GM18526 (cell line): Measurements from ENCODE around the gene NSUN7.

Experiments
- POLR2A ChIP-seq: IDR thresholded peaks from 3 replicates; pipeline ENCODE4 v1.6.1; 2011; ENCODE audit not compliant: insufficient read length; ENCODE audit errors: extremely low read depth

NSUN7 gene

GRCh38 chr4:40828661-40829060, 78.9 kb downstream of the NSUN7 start:
- no peak for TF ChIP-seq POLR2A

- TF ChIP-seq POLR2A = no peak
Observed at GRCh38 chr4:40829586-40829985, 79.8 kb downstream of the NSUN7 start.

DNA sequence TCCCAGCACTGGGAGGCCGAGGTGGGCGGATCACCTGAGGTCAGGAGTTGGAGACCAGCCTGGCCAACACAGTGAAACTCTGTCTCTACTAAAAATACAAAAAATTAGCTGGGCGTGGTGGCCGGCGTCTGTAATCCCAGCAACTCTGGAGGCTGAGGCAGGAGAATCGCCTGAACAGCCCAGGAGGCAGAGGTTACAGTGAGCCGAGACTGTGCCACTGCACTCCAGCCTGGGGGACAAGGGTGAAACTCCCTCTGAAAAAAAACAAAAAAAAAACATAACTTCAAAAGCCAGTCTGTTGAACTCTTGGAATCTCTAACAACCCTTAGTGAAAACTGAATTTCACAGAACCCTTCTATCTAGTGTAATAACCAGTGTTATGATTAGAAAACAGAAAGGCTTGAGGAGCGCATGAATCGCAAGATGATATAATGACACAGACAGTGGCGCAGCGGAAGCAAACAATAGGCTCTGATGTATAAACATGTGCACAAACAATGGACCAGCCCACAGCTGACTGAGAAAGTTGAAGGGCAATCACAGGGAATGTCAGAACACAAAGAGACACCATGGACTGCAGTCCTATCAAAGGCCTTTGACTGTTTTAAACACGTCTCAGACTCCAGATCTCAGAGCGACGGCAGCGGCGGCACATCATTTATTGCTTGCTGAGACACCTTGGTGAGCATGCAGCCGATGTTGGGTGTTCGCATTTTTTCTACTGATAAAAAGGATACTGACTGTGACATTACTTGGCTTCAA, 81.6 kb downstream of the NSUN7 start:
- TF ChIP-seq POLR2A = no peak

GRCh38 chr4:40832175-40832574, 82.4 kb downstream of the NSUN7 start:
- TF ChIP-seq POLR2A = no peak

DNA sequence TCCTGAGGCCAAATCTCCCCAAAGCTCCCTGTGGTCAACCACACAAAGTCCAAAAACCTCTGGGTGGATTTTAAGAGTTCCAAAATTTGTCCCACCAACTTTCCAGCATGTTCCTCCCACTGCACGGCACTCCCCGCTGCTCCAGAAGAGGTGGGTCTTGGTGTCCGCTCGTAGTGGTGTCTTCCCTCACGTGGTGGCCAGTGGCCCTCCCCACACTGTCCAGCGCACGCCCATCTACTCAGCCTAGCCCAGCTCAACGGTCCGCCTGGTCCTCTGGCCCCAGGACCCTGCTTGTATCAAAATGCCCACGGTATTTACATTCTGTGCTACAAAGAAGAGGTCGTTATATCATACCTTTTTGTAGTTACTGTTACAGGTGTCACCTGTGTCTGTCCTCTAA, 83.5 kb downstream of the NSUN7 start:
- no peak for TF ChIP-seq POLR2A

GRCh38 chr4:40837094-40837870, 87.5 kb downstream of the NSUN7 start:
- TF ChIP-seq POLR2A = no peak

GRCh38 chr4:40838742-40839141, 89.0 kb downstream of the NSUN7 start:
- no peak for TF ChIP-seq POLR2A

DNA sequence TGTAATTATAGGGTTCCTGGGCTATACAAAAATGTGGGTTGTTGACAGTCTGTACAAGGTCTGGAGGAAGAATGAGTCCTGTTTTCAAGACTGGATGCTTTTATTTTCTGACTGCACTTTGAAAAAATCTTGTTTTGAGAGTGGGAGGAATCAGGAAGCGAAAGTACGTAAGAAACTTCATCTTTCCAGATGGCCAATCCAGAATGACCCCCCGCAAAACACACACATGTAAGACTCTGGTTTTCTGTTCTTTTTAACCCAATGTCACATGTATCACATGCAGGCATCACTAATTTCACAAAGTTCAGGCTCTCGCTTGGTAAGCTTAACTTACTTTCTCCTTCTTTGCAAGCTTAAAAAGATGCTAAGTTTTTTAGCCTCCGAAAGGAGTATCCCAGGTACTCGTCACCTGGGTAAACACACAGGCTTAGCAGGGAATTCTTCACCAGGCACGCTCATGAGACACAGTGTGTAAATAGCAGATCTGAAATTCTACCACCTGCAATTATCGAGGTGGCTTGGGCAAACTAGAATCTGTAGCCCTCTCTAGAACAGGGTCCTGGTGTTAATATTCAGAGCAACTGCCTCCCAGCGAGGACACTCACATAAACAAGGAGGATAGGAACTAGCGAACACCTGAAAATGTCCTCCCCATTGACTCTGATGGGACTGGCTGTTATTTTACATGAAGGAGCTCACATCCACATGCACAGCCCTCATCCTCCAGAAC, 90.7 kb downstream of the NSUN7 start:
- no peak for TF ChIP-seq POLR2A

DNA sequence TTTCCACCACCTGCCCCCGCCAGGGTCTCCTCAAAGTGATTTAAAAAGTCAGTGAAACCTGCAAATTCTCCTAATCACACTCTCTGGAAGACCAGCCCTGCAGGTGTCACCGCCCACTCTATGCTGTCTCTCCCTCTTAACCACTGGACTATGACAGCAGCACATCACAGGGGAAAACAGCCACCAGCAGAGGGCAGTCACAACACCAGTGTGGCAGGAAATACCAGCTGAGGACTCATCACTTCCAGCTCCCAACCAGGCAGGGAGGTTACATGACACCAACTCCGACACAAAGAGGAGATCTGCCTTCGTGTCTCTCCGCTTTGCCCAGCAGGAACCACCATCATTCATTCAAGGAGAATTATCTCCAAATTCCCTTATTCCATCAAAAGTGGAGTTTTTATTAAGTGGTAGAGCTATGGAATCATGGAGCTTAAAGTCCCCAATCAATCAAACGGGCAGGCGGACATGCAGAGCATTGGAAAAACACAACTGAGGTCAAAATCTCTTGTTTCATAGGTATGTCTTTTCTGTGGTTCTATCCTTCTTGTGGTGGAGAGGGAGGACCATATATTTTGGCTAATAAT, 91.3 kb downstream of the NSUN7 start:
- TF ChIP-seq POLR2A = no peak

GRCh38 chr4:40842318-40842717, 92.6 kb downstream of the NSUN7 start:
- no peak for TF ChIP-seq POLR2A

DNA sequence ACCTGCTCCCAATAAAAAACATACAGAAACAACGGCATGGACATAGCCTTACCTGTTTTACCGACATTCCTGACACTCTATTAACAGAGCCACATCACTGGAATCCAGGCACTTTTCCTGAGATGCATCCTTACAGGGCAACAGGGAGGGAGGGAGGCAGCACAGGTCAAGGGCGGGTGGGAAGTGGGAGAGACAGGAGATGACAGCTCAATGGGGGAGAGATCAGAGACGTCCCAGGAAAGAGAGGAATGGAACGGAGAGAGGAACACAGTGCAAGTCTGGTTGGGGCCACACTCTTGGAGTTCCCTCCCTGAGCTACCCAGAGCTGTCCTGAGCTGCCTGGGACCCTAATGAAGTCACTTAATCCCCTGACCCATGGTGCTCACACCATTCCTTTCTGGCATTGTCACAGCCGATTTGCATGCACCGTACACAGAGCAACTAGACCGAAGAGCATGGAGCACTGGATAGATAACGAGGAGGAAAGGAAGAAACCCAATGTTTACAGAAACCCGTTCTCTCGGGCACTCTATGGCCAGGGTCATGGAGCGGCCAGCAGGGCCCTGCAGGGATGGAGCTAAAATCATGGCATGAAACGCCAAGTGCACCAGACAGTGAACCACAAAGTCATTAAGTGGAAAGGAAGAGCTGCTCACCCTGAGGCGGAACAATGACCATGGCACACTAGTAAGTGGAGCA, 93.1 kb downstream of the NSUN7 start:
- TF ChIP-seq POLR2A = no peak

- TF ChIP-seq POLR2A = no peak
Observed at GRCh38 chr4:40843696-40844095, 93.9 kb downstream of the NSUN7 start.

DNA sequence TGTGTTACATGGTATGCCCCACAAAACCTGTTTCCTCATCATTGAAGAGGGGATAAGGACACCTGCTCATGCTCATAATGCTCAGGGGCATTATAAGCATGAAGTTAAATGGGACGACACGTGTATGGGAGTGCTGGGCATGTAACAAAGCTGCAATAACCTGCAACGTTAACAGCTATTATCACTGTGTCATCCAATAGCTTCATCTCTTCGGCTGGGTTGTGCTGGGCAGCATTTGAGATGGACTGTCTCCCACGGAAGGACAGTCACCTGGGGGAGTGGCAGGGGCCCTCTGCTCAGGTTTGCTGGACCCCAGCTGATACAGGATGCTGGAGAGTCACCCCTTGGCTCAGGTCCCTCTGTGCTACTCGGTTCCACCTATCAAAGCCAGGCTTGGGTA, 94.5 kb downstream of the NSUN7 start:
- TF ChIP-seq POLR2A = no peak

- no peak for TF ChIP-seq POLR2A
Observed at GRCh38 chr4:40845154-40845835, 95.5 kb downstream of the NSUN7 start.
